ENCODE measurements around the gene ARHGEF10L. TPM values are rescaled to one million over a fixed set of nuclear protein-coding genes. Genes with fewer than 3 reads are reported as not detected.

ARHGEF10L gene
- total RNA-seq, 4 donors from 2014 or later = 30.0 to 61.4 (median 44.7) TPM

- Histone ChIP-seq H3K4me3 (no peak overlapping the region), H3K27me3 (peaks cover 0 to 49% (median 0%) of the 10 kb centered on the region in 4 donors), H3K36me3 (no peaks in the 10 kb centered on the region), H3K27ac (no peak overlapping the region), H3K9me3 (no peaks in the 10 kb centered on the region), H3K4me1 (no peaks in the 10 kb centered on the region)
- intact Hi-C loops (cut with DNase I) = no loop called here
- no peak for TF ChIP-seq POLR2A (IDR thresholded peaks at IDR 0.05)
- no peak for TF ChIP-seq CTCF (IDR thresholded peaks at IDR 0.05)
- 86 to 95% methylated on average over 2 of the region's 2 CpGs for WGBS, 2 donors
- no peak for DNase-seq
These were observed 181.9 kb downstream of the ARHGEF10L start for GRCh38 chr1:17721444-17721843.

DNA sequence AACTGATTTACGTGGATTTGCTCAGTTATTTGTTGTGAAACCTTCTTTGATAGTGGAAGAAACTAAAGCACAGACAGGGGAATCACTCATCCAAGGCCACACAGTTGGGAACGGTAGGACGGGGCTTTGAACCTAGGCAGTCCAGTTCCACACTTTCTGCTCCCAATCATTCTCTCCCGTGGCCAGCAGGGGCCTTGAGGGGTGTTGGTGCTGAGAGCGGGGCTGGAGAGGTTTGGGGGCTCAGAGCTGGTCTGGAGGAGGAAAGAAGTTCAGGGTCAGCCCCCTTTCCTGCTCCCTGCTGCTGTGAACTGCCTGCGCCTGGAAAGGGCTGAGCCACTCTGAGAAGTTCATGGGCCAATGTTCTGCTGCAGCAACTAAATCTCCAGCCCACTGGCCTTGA, 184.2 kb downstream of the ARHGEF10L start:
- no peak overlapping the region for H3K27ac ChIP-seq
- H3K4me3 ChIP-seq = no peak overlapping the region
- no peaks in the 10 kb centered on the region for H3K4me1 ChIP-seq
- TF ChIP-seq CTCF (IDR thresholded peaks at IDR 0.05) = no peak
- TF ChIP-seq POLR2A (IDR thresholded peaks at IDR 0.05) = no peak
- intact Hi-C loops (cut with DNase I) = no loop called here
- no peaks in the 10 kb centered on the region for H3K9me3 ChIP-seq
- no peak for DNase-seq
- WGBS, 2 donors = 46 to 56% methylated on average over 3 to 6 of the region's 6 CpGs
- no peaks in the 10 kb centered on the region for H3K36me3 ChIP-seq
- peaks cover 0 to 41% (median 0%) of the 10 kb centered on the region in 4 donors for H3K27me3 ChIP-seq

DNA sequence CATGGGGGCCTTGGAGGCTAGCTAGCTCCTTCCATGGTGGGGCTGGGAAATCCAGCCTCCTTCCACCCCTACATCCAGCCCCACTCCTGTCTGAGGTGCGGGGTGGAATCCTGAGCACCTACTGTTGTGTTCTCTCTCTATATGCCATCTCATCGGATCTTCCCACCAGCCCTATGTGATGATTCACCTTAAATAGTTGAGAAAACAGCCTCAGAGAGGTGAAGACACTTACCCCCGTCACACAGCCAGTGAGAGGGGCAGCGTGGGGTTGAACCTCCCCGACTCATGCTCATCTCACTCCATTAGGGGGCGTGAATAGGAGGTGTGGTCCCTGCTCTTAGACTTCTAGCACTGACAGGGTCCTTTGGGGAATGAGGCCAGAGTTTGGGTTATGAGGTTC, 184.7 kb downstream of the ARHGEF10L start:
- Histone ChIP-seq H3K27me3 (peaks cover 0 to 42% (median 0%) of the 10 kb centered on the region in 4 donors), H3K9me3 (no peaks in the 10 kb centered on the region), H3K4me1 (no peaks in the 10 kb centered on the region), H3K27ac (no peak overlapping the region), H3K4me3 (no peak overlapping the region), H3K36me3 (no peaks in the 10 kb centered on the region)
- no peak for DNase-seq
- WGBS, 2 donors = 71 to 87% methylated on average over 2 to 3 of the region's 6 CpGs
- TF ChIP-seq CTCF (IDR thresholded peaks at IDR 0.05) = no peak
- TF ChIP-seq POLR2A (IDR thresholded peaks at IDR 0.05) = no peak
- intact Hi-C loops (cut with DNase I) = no loop called here

DNA sequence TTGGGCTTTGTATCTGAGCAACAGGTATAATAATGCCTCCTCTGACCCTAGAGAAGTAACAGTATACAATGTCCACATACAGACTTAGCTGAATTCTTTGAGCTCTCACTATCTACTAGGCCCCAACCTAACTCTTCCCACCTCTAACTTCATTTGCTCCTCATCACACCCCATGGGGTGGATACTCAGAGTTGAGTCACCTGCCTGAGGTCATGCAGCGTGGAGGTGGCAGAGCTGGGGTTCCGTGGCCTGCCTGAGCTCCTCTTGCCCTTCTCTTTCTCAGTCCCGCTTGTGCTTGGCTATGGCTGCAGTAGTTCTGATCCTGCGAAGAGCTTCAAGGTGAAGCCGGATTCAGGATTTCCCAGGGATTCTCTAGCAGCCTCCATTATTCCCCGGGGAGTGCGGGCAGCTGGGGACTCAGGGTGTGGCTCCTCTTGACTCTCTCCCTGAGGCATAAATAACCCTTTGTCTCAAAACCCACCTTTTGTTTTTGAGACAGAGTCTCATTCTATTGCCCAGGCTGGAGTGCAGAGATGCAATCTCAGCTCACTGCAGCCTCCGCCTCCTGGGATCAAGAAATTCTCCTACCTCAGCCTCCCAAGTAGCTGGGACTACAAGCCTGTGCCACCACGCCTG, 185.7 kb downstream of the ARHGEF10L start:
- H3K36me3 ChIP-seq = no peaks in the 10 kb centered on the region
- peaks cover 0 to 51% (median 0%) of the 10 kb centered on the region in 4 donors for H3K27me3 ChIP-seq
- intact Hi-C loops (cut with DNase I) = no loop called here
- 63 to 75% methylated on average over 7 to 9 of the region's 9 CpGs for WGBS, 2 donors
- no peak overlapping the region for H3K27ac ChIP-seq
- TF ChIP-seq CTCF (IDR thresholded peaks at IDR 0.05) (no peak), POLR2A (IDR thresholded peaks at IDR 0.05) (no peak)
- H3K4me1 ChIP-seq = no peaks in the 10 kb centered on the region
- no peaks in the 10 kb centered on the region for H3K9me3 ChIP-seq
- H3K4me3 ChIP-seq = no peak overlapping the region
- no peak for DNase-seq

DNA sequence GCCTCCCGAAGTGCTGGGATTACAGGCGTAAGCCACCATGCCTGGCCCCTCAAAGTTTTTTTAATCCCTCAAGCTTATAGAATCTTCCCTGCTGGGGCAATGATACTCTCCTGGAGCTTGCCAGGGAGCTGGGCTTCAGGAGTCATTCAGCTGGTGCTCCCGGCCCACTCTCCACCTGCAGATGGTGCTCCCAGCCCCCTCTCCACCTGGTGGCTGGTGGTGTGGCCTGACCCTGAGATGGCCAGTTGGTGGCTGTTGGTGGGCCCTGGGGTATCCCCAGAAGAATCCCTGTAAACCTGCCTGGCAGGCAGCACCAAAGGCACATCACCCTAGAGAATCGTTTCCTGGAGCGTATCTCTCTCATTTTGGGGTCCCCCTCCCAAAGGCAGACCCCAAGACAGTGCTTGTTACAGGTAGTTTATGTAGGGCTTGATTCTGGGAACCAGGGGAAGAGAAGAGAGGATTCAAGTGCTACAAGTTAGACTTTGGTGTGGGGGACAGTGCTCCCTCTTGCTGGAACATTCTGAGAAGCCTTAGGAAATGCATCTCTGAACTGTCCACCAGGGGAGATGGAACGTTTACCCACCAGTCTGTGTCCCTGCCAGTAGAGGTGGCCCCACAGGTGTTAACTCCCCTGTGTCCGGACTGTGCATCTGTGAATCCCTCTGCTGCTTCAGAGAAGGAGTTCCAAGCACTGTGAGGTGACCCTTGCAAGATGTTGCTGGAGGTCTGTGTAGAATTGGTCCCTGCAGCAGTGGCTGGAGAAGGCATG, 186.5 kb downstream of the ARHGEF10L start:
- H3K4me3 ChIP-seq = no peak overlapping the region
- no peak overlapping the region for H3K27ac ChIP-seq
- peaks cover 0 to 53% (median 0%) of the 10 kb centered on the region in 4 donors for H3K27me3 ChIP-seq
- no peaks in the 10 kb centered on the region for H3K4me1 ChIP-seq
- TF ChIP-seq POLR2A (IDR thresholded peaks at IDR 0.05) = no peak
- no peak for TF ChIP-seq CTCF (IDR thresholded peaks at IDR 0.05)
- no peaks in the 10 kb centered on the region for H3K36me3 ChIP-seq
- intact Hi-C loops (cut with DNase I) = no loop called here
- WGBS, 2 donors = 66 to 73% methylated on average over 4 of the region's 7 CpGs
- no peak for DNase-seq
- H3K9me3 ChIP-seq = no peaks in the 10 kb centered on the region
